ENCODE data around the gene GPC3.

GRCh38 chrX:133670383-133670782 lies 315.0 kb downstream of the GPC3 start:
- no peak for TF ChIP-seq TAF1 (IDR thresholded peaks at IDR 0.05; ENCODE audit: low read depth)
- no peak for TF ChIP-seq EP300 (IDR thresholded peaks at IDR 0.05; ENCODE audit: borderline replicate concordance)
- TF ChIP-seq CEBPB (IDR thresholded peaks at IDR 0.05) = no peak
- TF ChIP-seq NFIC (IDR thresholded peaks at IDR 0.05) = no peak
- no peak for TF ChIP-seq REST (IDR thresholded peaks at IDR 0.05; ENCODE audit: low read depth)
- no peak for TF ChIP-seq EGR1 (IDR thresholded peaks at IDR 0.05)
- TF ChIP-seq ZBTB7A (IDR thresholded peaks at IDR 0.05; ENCODE audit: low read depth) = no peak
- no peak for TF ChIP-seq TEAD4 (IDR thresholded peaks at IDR 0.05)
- no peak for TF ChIP-seq CREB1 (IDR thresholded peaks at IDR 0.05; ENCODE audit: low read depth)

All from Ishikawa (cell line).